Body of pancreas (tissue), 4 donors: ENCODE measurements around the gene DNER.

Source experiments
- POLR2A ChIP-seq, 3 donors: fragments of 450-650 bp; IDR thresholded peaks; one replicate each; pipeline ENCODE4 v1.6.1; 2016; ENCODE audit warnings: antibody characterized with exemption in 3 of 3, mild to moderate bottlenecking in 2 of 3
- TF ChIP-seq, protein P1 (sequence below), 7 experiments: fragments of 450-650 bp in 4 of 7; fragments of 200-600 bp in 3 of 7; sonication (generic) in 3 of 7; IDR thresholded peaks; one replicate each; pipeline ENCODE4 v1.5.1; 2016 to 2019; ENCODE audit warnings: antibody characterized with exemption in 7 of 7

DNA sequence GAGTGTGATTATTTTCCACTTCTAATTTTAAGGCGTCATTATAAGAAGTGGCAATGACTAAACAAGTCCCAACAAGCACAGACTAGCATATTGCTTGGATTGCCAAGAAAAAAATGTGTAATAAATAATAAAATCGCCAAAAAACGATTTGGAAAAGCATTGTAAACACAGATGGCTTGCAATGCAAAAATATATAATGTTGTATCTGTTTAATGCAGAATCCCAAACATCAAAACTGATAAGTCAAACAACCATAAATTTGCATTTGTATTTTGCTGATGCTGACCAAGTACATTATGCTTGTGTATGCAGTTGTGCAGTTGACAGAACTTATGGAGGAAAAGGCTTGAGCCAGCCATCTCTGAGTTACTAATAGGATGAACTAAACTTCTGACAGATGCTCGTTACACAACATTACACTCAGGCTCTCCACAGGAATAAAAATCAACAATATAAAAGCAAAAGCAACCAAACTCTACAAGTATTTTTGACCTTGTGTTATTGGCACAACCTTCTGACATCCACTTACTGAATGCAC lies 68.1 kb downstream of the DNER start:
- TF ChIP-seq, protein P1, sequence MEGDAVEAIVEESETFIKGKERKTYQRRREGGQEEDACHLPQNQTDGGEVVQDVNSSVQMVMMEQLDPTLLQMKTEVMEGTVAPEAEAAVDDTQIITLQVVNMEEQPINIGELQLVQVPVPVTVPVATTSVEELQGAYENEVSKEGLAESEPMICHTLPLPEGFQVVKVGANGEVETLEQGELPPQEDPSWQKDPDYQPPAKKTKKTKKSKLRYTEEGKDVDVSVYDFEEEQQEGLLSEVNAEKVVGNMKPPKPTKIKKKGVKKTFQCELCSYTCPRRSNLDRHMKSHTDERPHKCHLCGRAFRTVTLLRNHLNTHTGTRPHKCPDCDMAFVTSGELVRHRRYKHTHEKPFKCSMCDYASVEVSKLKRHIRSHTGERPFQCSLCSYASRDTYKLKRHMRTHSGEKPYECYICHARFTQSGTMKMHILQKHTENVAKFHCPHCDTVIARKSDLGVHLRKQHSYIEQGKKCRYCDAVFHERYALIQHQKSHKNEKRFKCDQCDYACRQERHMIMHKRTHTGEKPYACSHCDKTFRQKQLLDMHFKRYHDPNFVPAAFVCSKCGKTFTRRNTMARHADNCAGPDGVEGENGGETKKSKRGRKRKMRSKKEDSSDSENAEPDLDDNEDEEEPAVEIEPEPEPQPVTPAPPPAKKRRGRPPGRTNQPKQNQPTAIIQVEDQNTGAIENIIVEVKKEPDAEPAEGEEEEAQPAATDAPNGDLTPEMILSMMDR (IDR thresholded peaks at IDR 0.05), result no peak
- TF ChIP-seq POLR2A (IDR thresholded peaks at IDR 0.05), result no peak
